Measurements from ENCODE around the gene FAM186B. TPM values are rescaled to one million over a fixed set of nuclear protein-coding genes. Genes with fewer than 3 reads are reported as not detected.

Gene FAM186B
- total RNA-seq, 1 experiment from 2014 or later: 0.46 TPM

DNA sequence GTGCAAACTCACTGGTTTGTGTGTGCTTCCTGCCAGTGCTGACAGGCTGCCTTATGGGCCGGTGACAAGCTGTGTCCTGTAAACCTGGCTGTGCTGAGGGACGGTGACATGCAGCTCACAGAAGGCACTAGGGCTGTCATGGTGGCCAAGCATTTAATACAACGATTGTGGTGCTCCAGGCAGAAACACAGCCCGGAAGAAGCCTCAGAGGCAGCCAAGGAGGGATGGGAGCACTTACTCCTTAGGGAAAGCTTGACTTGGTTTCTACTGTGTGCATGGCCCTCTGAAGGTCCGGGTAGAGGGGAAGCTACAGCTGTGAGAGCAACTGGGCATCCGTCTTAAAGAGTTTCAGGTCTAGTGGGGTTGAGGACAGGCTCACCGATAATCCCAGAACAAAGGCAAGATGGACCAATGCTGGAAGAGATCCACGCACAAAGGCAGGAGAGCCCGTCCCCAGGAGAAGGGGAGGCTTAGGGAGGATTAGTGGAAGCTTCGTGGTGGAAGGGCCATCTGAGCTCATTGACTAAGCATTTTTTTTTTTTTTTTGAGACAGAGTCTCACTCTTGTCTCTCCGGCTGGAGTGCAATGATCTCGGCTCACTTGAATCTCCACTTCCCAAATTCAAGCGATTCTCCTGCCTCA, 26.8 kb downstream of the FAM186B start:
- no peak overlapping the region for H3K18ac ChIP-seq (ENCODE audit: insufficient read length, low read depth, low read length)
- TF ChIP-seq, protein P1, sequence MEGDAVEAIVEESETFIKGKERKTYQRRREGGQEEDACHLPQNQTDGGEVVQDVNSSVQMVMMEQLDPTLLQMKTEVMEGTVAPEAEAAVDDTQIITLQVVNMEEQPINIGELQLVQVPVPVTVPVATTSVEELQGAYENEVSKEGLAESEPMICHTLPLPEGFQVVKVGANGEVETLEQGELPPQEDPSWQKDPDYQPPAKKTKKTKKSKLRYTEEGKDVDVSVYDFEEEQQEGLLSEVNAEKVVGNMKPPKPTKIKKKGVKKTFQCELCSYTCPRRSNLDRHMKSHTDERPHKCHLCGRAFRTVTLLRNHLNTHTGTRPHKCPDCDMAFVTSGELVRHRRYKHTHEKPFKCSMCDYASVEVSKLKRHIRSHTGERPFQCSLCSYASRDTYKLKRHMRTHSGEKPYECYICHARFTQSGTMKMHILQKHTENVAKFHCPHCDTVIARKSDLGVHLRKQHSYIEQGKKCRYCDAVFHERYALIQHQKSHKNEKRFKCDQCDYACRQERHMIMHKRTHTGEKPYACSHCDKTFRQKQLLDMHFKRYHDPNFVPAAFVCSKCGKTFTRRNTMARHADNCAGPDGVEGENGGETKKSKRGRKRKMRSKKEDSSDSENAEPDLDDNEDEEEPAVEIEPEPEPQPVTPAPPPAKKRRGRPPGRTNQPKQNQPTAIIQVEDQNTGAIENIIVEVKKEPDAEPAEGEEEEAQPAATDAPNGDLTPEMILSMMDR (conservative IDR thresholded peaks at IDR 0.05): no peak
- H2BK20ac ChIP-seq (ENCODE audit: low read depth, low read length, poor library complexity, severe bottlenecking): no peak overlapping the region
- H3K27ac Mint-ChIP-seq: peak overlapping the region in 2 of 3 experiments; percentile 16 to 32; a peak in 1 of 7 replicates
- no CpG with 5 or more reads among the region's 13 CpGs for whole genome bisulfite sequencing (ENCODE audit: extremely low coverage, insufficient read length, low lambda C conversion rate)
- no peak overlapping the region for H3K4me3 Mint-ChIP-seq
- no peaks in the 10 kb centered on the region for H3K4me1 ChIP-seq (ENCODE audit: insufficient read depth, low read length)
- H2BK12ac ChIP-seq (ENCODE audit: insufficient read length, low read depth, low read length): no peak overlapping the region
- no peak overlapping the region for H3K14ac ChIP-seq (ENCODE audit: insufficient read depth, low read length)
- peaks cover 3% of the 10 kb centered on the region for H4K20me1 ChIP-seq (ENCODE audit: control insufficient read depth, insufficient read depth, insufficient read length)
- H3K27ac ChIP-seq (ENCODE audit: insufficient read length, low read depth, low read length): no peak overlapping the region
- peaks cover 2% of the 10 kb centered on the region; the same call in 1 of the 2 replicates for H3K27me3 Mint-ChIP-seq (ENCODE audit: low read depth)
- H3K36me3 Mint-ChIP-seq (ENCODE audit: insufficient read depth in 1 of 3, low read depth in 3 of 3): peaks cover 2 to 15% (median 10%) of the 10 kb centered on the region in 3 experiments; a peak in 5 of 7 replicates
- H2BK5ac ChIP-seq (ENCODE audit: insufficient read length, low read length): no peak overlapping the region
- H3K9me3 Mint-ChIP-seq: no peaks in the 10 kb centered on the region
- no peak overlapping the region for H2AK5ac ChIP-seq (ENCODE audit: insufficient read length, low read length)
- peaks cover 9% of the 10 kb centered on the region in 2 experiments for H3K4me1 Mint-ChIP-seq
- H3K23me2 ChIP-seq (ENCODE audit: insufficient read length, low read depth, low read length, poor library complexity, severe bottlenecking): no peaks in the 10 kb centered on the region
- no peaks in the 10 kb centered on the region for H3K79me1 ChIP-seq (ENCODE audit: insufficient read depth, low read depth, low read length, poor library complexity, severe bottlenecking)
- H2BK120ac ChIP-seq (ENCODE audit: low read depth, low read length, poor library complexity, severe bottlenecking): no peak overlapping the region
- no peak overlapping the region for H4K5ac ChIP-seq (ENCODE audit: insufficient read length, low read depth, low read length)
- no peak overlapping the region for H3T11ph ChIP-seq (ENCODE audit: low read length)
- no peak overlapping the region for H3K56ac ChIP-seq (ENCODE audit: insufficient read length, low read depth, low read length)
- no peak overlapping the region for H3K9ac ChIP-seq (ENCODE audit: extremely low read depth, insufficient read length, low read length)
- no peak overlapping the region for H2AFZ ChIP-seq (ENCODE audit: low read length)
- H3K79me2 ChIP-seq (ENCODE audit: insufficient read depth, low read length): no peaks in the 10 kb centered on the region
- H2BK15ac ChIP-seq (ENCODE audit: low read depth, low read length): no peak overlapping the region
- no peaks in the 10 kb centered on the region for H3K9me3 ChIP-seq (ENCODE audit: control insufficient read depth, low read depth, low read length)
- H4K91ac ChIP-seq (ENCODE audit: insufficient read length, low read depth, low read length): no peak overlapping the region
- no peak overlapping the region for H3K23ac ChIP-seq (ENCODE audit: insufficient read length, low read depth, low read length)
- DNase-seq: no peak
- no peak overlapping the region for H3K4me2 ChIP-seq (ENCODE audit: insufficient read depth, insufficient read length, low read length)
- no peak overlapping the region for H4K8ac ChIP-seq (replicated peaks; ENCODE audit: insufficient read length, low read depth, low read length)
- no peaks in the 10 kb centered on the region for H3K27me3 ChIP-seq (ENCODE audit: insufficient read depth, low read length)
- H3K4ac ChIP-seq (ENCODE audit: low read depth, low read length): no peak overlapping the region
